ENCODE results near the gene RPS3. TPM values are rescaled to one million over a fixed set of nuclear protein-coding genes. Genes with fewer than 3 reads are reported as not detected.

The RPS3 gene
- polyA plus RNA-seq, 4 donors: 1,492 to 4,274 (median 3,256) TPM

DNA sequence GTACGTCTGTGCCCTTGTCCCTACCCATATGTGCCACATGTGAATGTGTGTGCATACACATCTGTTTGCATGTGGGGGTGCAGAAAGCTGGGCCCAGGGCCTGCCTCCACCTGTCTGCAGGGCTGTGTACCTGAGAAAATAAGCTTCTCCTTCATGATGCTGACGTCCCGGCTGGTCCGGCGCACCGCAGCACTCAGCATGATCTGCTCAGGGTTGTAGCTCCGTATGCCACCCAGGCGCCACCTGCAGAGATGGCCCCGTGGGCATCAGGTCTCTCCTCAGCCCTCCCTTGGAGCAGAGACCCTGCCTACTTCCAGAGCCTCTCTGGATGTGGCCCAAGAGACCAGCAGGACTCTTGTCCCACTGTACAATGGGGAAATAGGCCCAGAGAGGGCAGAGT lies 37.5 kb downstream of the RPS3 start:
- Histone ChIP-seq H3K4me3 (ENCODE audit: low read depth in 1 of 3, low read length in 3 of 3) (no peak overlapping the region), H3K27me3 (ENCODE audit: control insufficient read depth in 3 of 3, insufficient read depth in 3 of 3, low read length in 3 of 3) (peaks cover 0 to 14% (median 5%) of the 10 kb centered on the region in 3 donors), H3K27ac (ENCODE audit: low read depth in 1 of 3, low read length in 2 of 3) (no peak overlapping the region), H3K9me3 (ENCODE audit: control insufficient read depth in 2 of 2, insufficient read depth in 1 of 2, low read depth in 1 of 2, low read length in 1 of 2) (no peaks in the 10 kb centered on the region), H3K36me3 (ENCODE audit: control insufficient read depth in 3 of 3, insufficient read depth in 2 of 3, low read depth in 1 of 3, low read length in 3 of 3) (peaks cover 0 to 80% (median 0%) of the 10 kb centered on the region in 3 donors), H3K4me1 (ENCODE audit: control insufficient read depth in 3 of 3, insufficient read depth in 2 of 3, low read depth in 1 of 3, low read length in 2 of 3) (peaks cover 0 to 7% (median 0%) of the 10 kb centered on the region in 3 donors)
- WGBS, 3 donors: 90 to 92% (median 91%) methylated on average over 9 of the region's 9 CpGs
- FAIRE-seq: no peak
- DNase-seq: no peak

DNA sequence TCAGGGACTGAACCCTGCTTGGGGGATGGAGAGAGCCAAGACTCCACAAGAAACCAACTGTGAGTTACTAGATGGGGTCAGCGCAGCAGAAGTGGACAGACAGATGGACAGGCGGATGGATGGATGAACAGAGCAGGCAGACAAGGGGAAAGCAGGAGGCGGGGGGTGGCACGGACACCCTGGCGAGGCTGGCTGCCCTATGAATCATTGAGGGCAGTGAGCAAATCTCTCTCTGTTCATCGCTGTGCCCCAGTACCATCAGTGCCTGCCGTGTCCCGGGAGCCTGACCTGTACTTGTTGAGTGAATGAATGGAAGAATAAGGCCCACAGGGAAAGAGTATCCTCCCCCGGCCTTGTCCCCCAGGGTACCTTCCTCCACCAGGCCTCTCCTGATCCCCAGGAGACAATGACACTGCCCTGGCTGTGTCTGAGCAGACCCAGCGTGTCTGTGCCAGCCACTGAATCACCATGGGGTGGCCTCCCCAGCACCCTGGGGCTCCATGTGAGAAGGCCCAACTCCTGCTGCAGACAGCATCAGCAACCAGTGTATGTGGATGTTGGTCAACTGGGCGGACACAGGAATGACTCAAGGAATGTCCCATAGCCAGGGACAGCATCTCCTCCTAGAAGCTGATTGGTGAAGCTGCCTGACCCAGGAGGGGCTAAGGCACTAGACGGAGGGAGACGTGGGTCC lies 38.8 kb downstream of the RPS3 start:
- DNase-seq (no peak), FAIRE-seq (no peak)
- peaks cover 0 to 92% (median 0%) of the 10 kb centered on the region in 3 donors for H3K36me3 ChIP-seq (ENCODE audit: control insufficient read depth in 3 of 3, insufficient read depth in 2 of 3, low read depth in 1 of 3, low read length in 3 of 3)

DNA sequence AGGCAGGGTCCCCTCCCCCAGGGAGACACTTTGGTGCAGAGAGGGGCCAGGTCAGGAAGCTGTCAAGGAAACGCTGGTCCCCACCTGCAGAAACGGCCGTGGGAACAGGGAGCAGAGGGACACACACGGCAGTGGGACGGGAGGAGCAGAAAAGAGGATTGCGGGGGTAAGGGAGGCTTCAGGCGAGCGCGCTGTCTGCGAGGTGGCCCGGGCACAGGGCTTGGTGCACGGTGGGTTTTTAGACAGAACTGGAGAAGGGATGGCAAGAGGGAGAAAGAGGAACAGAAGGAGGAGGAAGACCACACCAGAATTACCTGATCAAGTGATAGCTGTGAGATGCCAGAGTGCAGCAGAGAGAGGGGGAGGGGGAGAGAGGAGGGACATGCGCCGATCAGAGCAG lies 39.7 kb downstream of the RPS3 start:
- DNase-seq (no peak), FAIRE-seq (no peak)
- Histone ChIP-seq H3K4me3 (ENCODE audit: low read depth in 1 of 3, low read length in 3 of 3) (no peak overlapping the region), H3K4me1 (ENCODE audit: control insufficient read depth in 3 of 3, insufficient read depth in 2 of 3, low read depth in 1 of 3, low read length in 2 of 3) (no peaks in the 10 kb centered on the region), H3K27me3 (ENCODE audit: control insufficient read depth in 3 of 3, insufficient read depth in 3 of 3, low read length in 3 of 3) (no peaks in the 10 kb centered on the region), H3K9me3 (ENCODE audit: control insufficient read depth in 2 of 2, insufficient read depth in 1 of 2, low read depth in 1 of 2, low read length in 1 of 2) (no peaks in the 10 kb centered on the region), H3K36me3 (ENCODE audit: control insufficient read depth in 3 of 3, insufficient read depth in 2 of 3, low read depth in 1 of 3, low read length in 3 of 3) (peaks cover 0 to 94% (median 0%) of the 10 kb centered on the region in 3 donors), H3K27ac (ENCODE audit: low read depth in 1 of 3, low read length in 2 of 3) (no peak overlapping the region)
- WGBS, 3 donors: 75 to 80% (median 78%) methylated on average over 14 of the region's 14 CpGs

More for the DNA sequence above, 38.8 kb downstream of the RPS3 start:
- Histone ChIP-seq H3K27ac (ENCODE audit: low read depth in 1 of 3, low read length in 2 of 3) (no peak overlapping the region), H3K27me3 (ENCODE audit: control insufficient read depth in 3 of 3, insufficient read depth in 3 of 3, low read length in 3 of 3) (peaks cover 0 to 1% (median 0%) of the 10 kb centered on the region in 3 donors), H3K9me3 (ENCODE audit: control insufficient read depth in 2 of 2, insufficient read depth in 1 of 2, low read depth in 1 of 2, low read length in 1 of 2) (no peaks in the 10 kb centered on the region), H3K4me1 (ENCODE audit: control insufficient read depth in 3 of 3, insufficient read depth in 2 of 3, low read depth in 1 of 3, low read length in 2 of 3) (peaks cover 0 to 6% (median 0%) of the 10 kb centered on the region in 3 donors), H3K4me3 (ENCODE audit: low read depth in 1 of 3, low read length in 3 of 3) (no peak overlapping the region)
- WGBS, 3 donors: 90 to 91% (median 90%) methylated on average over 13 of the region's 13 CpGs

GRCh38 chr11:75439495-75440120 lies 40.3 kb downstream of the RPS3 start:
- Histone ChIP-seq H3K36me3 (ENCODE audit: control insufficient read depth in 3 of 3, insufficient read depth in 2 of 3, low read depth in 1 of 3, low read length in 3 of 3) (peaks cover 0 to 94% (median 0%) of the 10 kb centered on the region in 3 donors), H3K27ac (ENCODE audit: low read depth in 1 of 3, low read length in 2 of 3) (no peak overlapping the region)
- WGBS, 3 donors: 82 to 88% (median 82%) methylated on average over 13 of the region's 13 CpGs

DNA sequence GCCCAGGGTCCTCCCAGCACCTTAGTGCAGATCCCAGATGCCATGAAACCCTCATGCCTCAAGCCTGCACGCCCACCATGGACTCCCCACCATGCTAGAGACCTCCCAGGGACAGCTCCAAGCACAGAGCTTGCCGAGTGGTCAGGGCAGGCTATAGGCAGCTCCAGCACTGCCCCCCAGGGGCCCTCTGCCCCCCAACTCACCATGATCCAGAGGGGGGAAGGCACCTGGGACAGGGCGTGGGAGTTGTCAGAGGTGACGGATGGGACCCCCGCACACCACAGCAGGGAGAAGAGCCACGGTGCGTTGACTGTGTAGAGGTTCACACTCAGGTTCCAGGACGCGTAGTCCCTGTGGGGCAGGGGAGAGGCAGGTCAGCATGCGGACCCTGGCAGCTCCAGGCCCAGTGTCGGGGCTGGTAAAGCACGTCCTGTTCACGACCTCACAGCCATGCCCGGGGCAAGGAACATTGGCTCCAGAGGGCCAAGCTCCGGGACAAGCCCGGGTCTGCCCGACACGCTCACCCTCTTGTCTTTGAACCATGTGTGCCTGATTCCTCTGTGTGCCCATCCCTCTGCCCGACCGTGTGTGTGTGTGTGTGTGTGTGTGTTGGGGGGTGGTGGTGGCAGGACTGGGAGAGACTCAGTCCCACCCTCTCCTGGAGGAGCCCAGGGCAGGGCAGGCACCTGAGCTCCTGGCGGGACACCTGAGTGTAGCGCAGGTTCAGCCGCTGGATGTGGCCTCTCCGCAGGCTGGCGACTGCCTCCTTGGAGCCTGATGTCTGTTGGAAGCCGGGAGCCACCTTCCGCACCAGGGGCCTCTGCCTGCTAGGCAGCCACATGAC lies 41.9 kb downstream of the RPS3 start:
- Histone ChIP-seq H3K9me3 (ENCODE audit: control insufficient read depth in 2 of 2, insufficient read depth in 1 of 2, low read depth in 1 of 2, low read length in 1 of 2) (no peaks in the 10 kb centered on the region), H3K36me3 (ENCODE audit: control insufficient read depth in 3 of 3, insufficient read depth in 2 of 3, low read depth in 1 of 3, low read length in 3 of 3) (peaks cover 0 to 87% (median 0%) of the 10 kb centered on the region in 3 donors), H3K4me1 (ENCODE audit: control insufficient read depth in 3 of 3, insufficient read depth in 2 of 3, low read depth in 1 of 3, low read length in 2 of 3) (no peaks in the 10 kb centered on the region), H3K4me3 (ENCODE audit: low read depth in 1 of 3, low read length in 3 of 3) (no peak overlapping the region), H3K27ac (ENCODE audit: low read depth in 1 of 3, low read length in 2 of 3) (no peak overlapping the region), H3K27me3 (ENCODE audit: control insufficient read depth in 3 of 3, insufficient read depth in 3 of 3, low read length in 3 of 3) (no peaks in the 10 kb centered on the region)
- FAIRE-seq (no peak), DNase-seq (no peak)
- 86 to 91% (median 90%) methylated on average over 23 to 27 of the region's 27 CpGs for WGBS, 3 donors

More at GRCh38 chr11:75439495-75440120, 40.3 kb downstream of the RPS3 start:
- H3K9me3 ChIP-seq (ENCODE audit: control insufficient read depth in 2 of 2, insufficient read depth in 1 of 2, low read depth in 1 of 2, low read length in 1 of 2): no peaks in the 10 kb centered on the region
- no peaks in the 10 kb centered on the region for H3K27me3 ChIP-seq (ENCODE audit: control insufficient read depth in 3 of 3, insufficient read depth in 3 of 3, low read length in 3 of 3)
- no peak for DNase-seq
- no peak overlapping the region for H3K4me3 ChIP-seq (ENCODE audit: low read depth in 1 of 3, low read length in 3 of 3)
- no peaks in the 10 kb centered on the region for H3K4me1 ChIP-seq (ENCODE audit: control insufficient read depth in 3 of 3, insufficient read depth in 2 of 3, low read depth in 1 of 3, low read length in 2 of 3)
- FAIRE-seq: no peak

DNA sequence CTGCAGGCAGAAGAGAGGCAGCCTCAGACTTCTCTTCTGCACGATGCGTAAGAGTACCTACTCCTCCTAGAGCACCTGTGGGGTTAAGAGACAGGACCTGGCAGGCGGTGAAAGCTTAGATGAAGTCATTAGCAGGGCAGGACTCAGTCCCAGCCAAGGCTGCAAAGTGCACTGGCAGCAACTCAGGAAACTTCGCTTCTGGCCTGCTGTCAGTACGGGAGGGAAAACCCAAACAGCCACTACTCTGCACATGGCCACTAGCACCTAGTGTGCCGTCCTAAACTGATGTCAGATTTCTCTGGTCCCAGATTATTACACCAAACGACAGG lies 42.5 kb downstream of the RPS3 start:
- H3K36me3 ChIP-seq (ENCODE audit: control insufficient read depth in 3 of 3, insufficient read depth in 2 of 3, low read depth in 1 of 3, low read length in 3 of 3): peaks cover 0 to 85% (median 0%) of the 10 kb centered on the region in 3 donors
- FAIRE-seq (no peak), DNase-seq (no peak)
- H3K4me3 ChIP-seq (ENCODE audit: low read depth in 1 of 3, low read length in 3 of 3): no peak overlapping the region
- 77 to 82% (median 81%) methylated on average over 7 of the region's 7 CpGs for WGBS, 3 donors
- H3K27ac ChIP-seq (ENCODE audit: low read depth in 1 of 3, low read length in 2 of 3): no peak overlapping the region
- no peaks in the 10 kb centered on the region for H3K4me1 ChIP-seq (ENCODE audit: control insufficient read depth in 3 of 3, insufficient read depth in 2 of 3, low read depth in 1 of 3, low read length in 2 of 3)
- no peaks in the 10 kb centered on the region for H3K27me3 ChIP-seq (ENCODE audit: control insufficient read depth in 3 of 3, insufficient read depth in 3 of 3, low read length in 3 of 3)
- H3K9me3 ChIP-seq (ENCODE audit: control insufficient read depth in 2 of 2, insufficient read depth in 1 of 2, low read depth in 1 of 2, low read length in 1 of 2): no peaks in the 10 kb centered on the region

- H3K27ac ChIP-seq (ENCODE audit: low read depth in 1 of 3, low read length in 2 of 3): no peak overlapping the region
- no peak for FAIRE-seq
- DNase-seq: no peak
These were observed 43.0 kb downstream of the RPS3 start for GRCh38 chr11:75442161-75442885.

DNA sequence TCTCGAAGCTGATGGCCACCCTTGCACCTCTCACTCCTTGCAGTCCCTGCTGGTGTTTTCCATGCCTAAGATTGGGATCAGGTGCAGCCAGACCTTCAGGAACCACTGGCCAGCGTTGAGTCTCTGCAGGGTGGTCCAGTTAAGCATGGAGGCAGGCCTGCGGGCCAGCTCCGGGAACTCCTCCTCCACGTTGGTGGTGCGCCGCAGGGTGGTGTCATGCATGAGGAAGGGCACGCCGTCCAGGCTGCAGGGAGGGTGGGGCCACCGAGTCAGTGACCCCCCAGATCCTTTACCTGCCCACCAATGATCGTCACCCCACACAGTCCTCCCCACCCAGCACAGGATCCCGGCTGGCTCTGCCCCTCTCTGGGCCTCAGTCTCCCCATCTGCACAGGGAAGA lies 43.7 kb downstream of the RPS3 start:
- H3K9me3 ChIP-seq (ENCODE audit: control insufficient read depth in 2 of 2, insufficient read depth in 1 of 2, low read depth in 1 of 2, low read length in 1 of 2): no peaks in the 10 kb centered on the region
- DNase-seq (no peak), FAIRE-seq (no peak)
- no peak overlapping the region for H3K4me3 ChIP-seq (ENCODE audit: low read depth in 1 of 3, low read length in 3 of 3)
- no peaks in the 10 kb centered on the region for H3K27me3 ChIP-seq (ENCODE audit: control insufficient read depth in 3 of 3, insufficient read depth in 3 of 3, low read length in 3 of 3)
- H3K4me1 ChIP-seq (ENCODE audit: control insufficient read depth in 3 of 3, insufficient read depth in 2 of 3, low read depth in 1 of 3, low read length in 2 of 3): no peaks in the 10 kb centered on the region
- peaks cover 0 to 79% (median 0%) of the 10 kb centered on the region in 3 donors for H3K36me3 ChIP-seq (ENCODE audit: control insufficient read depth in 3 of 3, insufficient read depth in 2 of 3, low read depth in 1 of 3, low read length in 3 of 3)
- WGBS, 3 donors: 85 to 87% (median 85%) methylated on average over 12 of the region's 12 CpGs
- H3K27ac ChIP-seq (ENCODE audit: low read depth in 1 of 3, low read length in 2 of 3): no peak overlapping the region

More at GRCh38 chr11:75442161-75442885, 43.0 kb downstream of the RPS3 start:
- no peak overlapping the region for H3K4me3 ChIP-seq (ENCODE audit: low read depth in 1 of 3, low read length in 3 of 3)
- no peaks in the 10 kb centered on the region for H3K4me1 ChIP-seq (ENCODE audit: control insufficient read depth in 3 of 3, insufficient read depth in 2 of 3, low read depth in 1 of 3, low read length in 2 of 3)
- no peaks in the 10 kb centered on the region for H3K9me3 ChIP-seq (ENCODE audit: control insufficient read depth in 2 of 2, insufficient read depth in 1 of 2, low read depth in 1 of 2, low read length in 1 of 2)
- WGBS, 3 donors: 85 to 92% (median 86%) methylated on average over 15 of the region's 15 CpGs
- peaks cover 0 to 80% (median 0%) of the 10 kb centered on the region in 3 donors for H3K36me3 ChIP-seq (ENCODE audit: control insufficient read depth in 3 of 3, insufficient read depth in 2 of 3, low read depth in 1 of 3, low read length in 3 of 3)
- H3K27me3 ChIP-seq (ENCODE audit: control insufficient read depth in 3 of 3, insufficient read depth in 3 of 3, low read length in 3 of 3): no peaks in the 10 kb centered on the region
